HUES48 (cell line): Measurements from ENCODE around the gene SPCS2.

Source experiments
- H3K27ac ChIP-seq: one replicate; pipeline ENCODE4 v1.7.0; 2013; ENCODE audit warnings: low read depth, low read length, inconsistent platforms
- H3K27me3 ChIP-seq: 2 replicates; pipeline ENCODE4 v1.6.1; 2013; ENCODE audit warnings: mild to moderate bottlenecking, low read length; ENCODE audit not compliant: control insufficient read depth, insufficient read depth
- H3K36me3 ChIP-seq: 2 replicates; pipeline ENCODE4 v1.6.1; 2013; ENCODE audit warnings: low read length; ENCODE audit not compliant: control insufficient read depth, insufficient read depth
- H3K4me1 ChIP-seq: 2 replicates; pipeline ENCODE4 v1.6.1; 2013; ENCODE audit warnings: mild to moderate bottlenecking, low read length; ENCODE audit not compliant: control insufficient read depth, insufficient read depth
- H3K4me3 ChIP-seq: 2 replicates; pipeline ENCODE4 v1.5.1; 2013; ENCODE audit warnings: mild to moderate bottlenecking, low read depth, low read length
- H3K9ac ChIP-seq: 2 replicates; pipeline ENCODE4 v1.6.1; 2013; ENCODE audit warnings: mild to moderate bottlenecking, low read depth, low read length, moderate library complexity
- H3K9me3 ChIP-seq: 2 replicates; pipeline ENCODE4 v1.6.1; 2013; ENCODE audit warnings: low read length; ENCODE audit not compliant: control insufficient read depth, insufficient read depth

Gene SPCS2

DNA sequence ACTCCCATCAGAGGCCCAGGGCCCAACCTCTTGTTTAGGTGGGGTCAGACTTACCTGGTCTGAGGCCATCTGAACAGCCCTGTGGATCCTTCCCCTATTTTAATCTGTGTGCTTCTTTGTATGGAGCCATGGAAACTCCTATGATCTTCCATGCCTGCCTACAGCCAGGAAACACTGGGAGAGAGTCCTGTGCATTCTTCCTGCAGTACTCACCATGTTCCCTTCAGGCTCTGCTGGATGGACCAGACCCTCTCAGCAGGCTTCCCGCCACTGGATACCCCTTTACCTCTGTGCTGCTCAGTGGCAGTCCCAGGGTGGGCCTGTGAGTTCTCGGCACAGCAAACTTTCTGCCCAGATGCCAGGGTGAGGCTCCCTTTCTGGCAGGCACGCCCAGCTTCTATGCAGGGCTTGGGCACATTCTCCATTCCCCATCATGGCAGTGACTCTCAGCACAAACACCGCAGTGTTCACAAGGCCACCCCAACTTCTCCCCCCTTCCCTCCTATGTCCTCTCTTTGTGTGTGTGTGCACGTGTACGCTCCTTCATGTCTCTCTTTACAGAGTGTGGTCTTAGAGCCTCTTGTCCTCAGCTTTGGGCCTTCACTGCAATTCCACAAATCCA lies 74.5 kb downstream of the SPCS2 start:
- Histone ChIP-seq H3K27ac (no peak overlapping the region), H3K9me3 (peaks cover 12% of the 10 kb centered on the region), H3K9ac (no peak overlapping the region), H3K4me3 (no peak overlapping the region), H3K4me1 (no peaks in the 10 kb centered on the region), H3K36me3 (no peaks in the 10 kb centered on the region), H3K27me3 (no peaks in the 10 kb centered on the region)

- Histone ChIP-seq H3K4me3 (no peak overlapping the region), H3K27ac (no peak overlapping the region), H3K4me1 (no peaks in the 10 kb centered on the region), H3K9ac (no peak overlapping the region), H3K27me3 (no peaks in the 10 kb centered on the region), H3K36me3 (no peaks in the 10 kb centered on the region), H3K9me3 (peaks cover 12% of the 10 kb centered on the region)
These were observed 75.0 kb downstream of the SPCS2 start for GRCh38 chr11:75024068-75024449.

GRCh38 chr11:75024764-75025211 lies 75.7 kb downstream of the SPCS2 start:
- H3K27ac ChIP-seq = no peak overlapping the region
- H3K9me3 ChIP-seq = peaks cover 5% of the 10 kb centered on the region
- H3K27me3 ChIP-seq = no peaks in the 10 kb centered on the region
- H3K36me3 ChIP-seq = no peaks in the 10 kb centered on the region
- no peak overlapping the region for H3K9ac ChIP-seq
- no peak overlapping the region for H3K4me3 ChIP-seq
- H3K4me1 ChIP-seq = no peaks in the 10 kb centered on the region

- Histone ChIP-seq H3K27ac (no peak overlapping the region), H3K4me1 (no peaks in the 10 kb centered on the region), H3K9me3 (0 out of 2 replicates have a peak, but pooled peaks cover 3% of the 10 kb centered on the region), H3K9ac (no peak overlapping the region), H3K36me3 (no peaks in the 10 kb centered on the region), H3K4me3 (no peak overlapping the region), H3K27me3 (no peaks in the 10 kb centered on the region)
These were observed 76.5 kb downstream of the SPCS2 start for GRCh38 chr11:75025561-75025960.

- Histone ChIP-seq H3K27me3 (no peaks in the 10 kb centered on the region), H3K36me3 (no peaks in the 10 kb centered on the region), H3K9ac (no peak overlapping the region), H3K9me3 (no peaks in the 10 kb centered on the region), H3K4me1 (no peaks in the 10 kb centered on the region), H3K4me3 (no peak overlapping the region), H3K27ac (no peak overlapping the region)
These were observed 79.3 kb downstream of the SPCS2 start for GRCh38 chr11:75028321-75028720.
